ENCODE data around the gene UGT1A8.
"Not testable (repeated sequence)": the region's sequence is repeated elsewhere in the genome, so short reads cannot be mapped to it uniquely, and the experiment has no call there.

The UGT1A8 gene

DNA sequence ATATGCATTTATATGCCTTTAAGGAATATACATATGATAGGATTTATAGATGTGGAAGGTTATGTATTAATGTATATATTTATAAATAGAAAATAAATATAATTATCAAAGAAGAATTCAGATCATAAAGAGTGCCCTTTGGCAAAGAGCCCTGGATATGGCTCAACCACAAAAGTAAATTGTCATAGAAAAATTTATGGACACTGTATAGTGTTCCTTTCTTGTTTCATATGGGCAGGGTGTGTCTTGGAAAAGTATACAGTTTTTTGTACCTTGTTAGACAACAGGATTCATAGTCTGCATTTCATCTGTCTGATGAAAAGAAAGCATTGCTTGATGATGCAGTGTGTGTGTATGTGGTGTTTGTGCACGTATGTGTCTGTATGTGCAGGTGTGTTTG lies 67.2 kb downstream of the UGT1A8 start:
- no peaks in the 10 kb centered on the region for H3K36me3 Mint-ChIP-seq
- peaks cover 6% of the 10 kb centered on the region for H3K4me1 Mint-ChIP-seq
- no peak for ATAC-seq (ENCODE audit: low read depth)
- H3K27me3 Mint-ChIP-seq, result peaks cover 12% of the 10 kb centered on the region
- no peak for DNase-seq (ENCODE audit: low spot score in 2 of 2)
- H3K4me3 Mint-ChIP-seq, result no peak overlapping the region
- no peak overlapping the region for H3K27ac Mint-ChIP-seq
- H3K9me3 Mint-ChIP-seq, result no peaks in the 10 kb centered on the region

- H3K4me3 Mint-ChIP-seq, result no peak overlapping the region
- ATAC-seq (ENCODE audit: low read depth), result no peak
- peaks cover 6% of the 10 kb centered on the region for H3K4me1 Mint-ChIP-seq
Measured at GRCh38 chr2:233686928-233687327, 69.5 kb downstream of the UGT1A8 start.

DNA sequence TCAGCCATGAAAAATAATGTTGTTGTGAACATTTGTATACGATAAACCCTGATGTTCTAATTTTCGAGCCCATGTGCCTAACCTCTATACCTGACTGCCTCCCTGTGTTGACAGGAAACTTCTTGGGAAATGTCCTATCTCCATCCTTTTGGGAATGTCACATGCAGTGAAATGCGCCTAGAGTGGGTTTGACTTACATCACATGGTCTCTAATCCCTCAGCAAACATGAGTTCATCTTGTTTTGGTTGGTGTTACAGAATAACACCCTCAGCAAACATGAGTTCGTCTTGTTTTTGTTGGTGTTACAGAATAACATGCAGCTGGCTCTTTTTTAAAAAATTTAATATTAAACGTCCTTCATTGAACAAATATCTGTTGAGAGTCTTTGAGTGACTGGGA lies 70.9 kb downstream of the UGT1A8 start:
- DNase-seq (ENCODE audit: low spot score in 2 of 2), result no peak
- Mint-ChIP-seq H3K36me3 (no peaks in the 10 kb centered on the region), H3K4me3 (no peak overlapping the region), H3K4me1 (peaks cover 6% of the 10 kb centered on the region), H3K27me3 (peaks cover 12% of the 10 kb centered on the region), H3K9me3 (no peaks in the 10 kb centered on the region), H3K27ac (no peak overlapping the region)
- ATAC-seq (ENCODE audit: low read depth), result no peak

More at GRCh38 chr2:233686928-233687327, 69.5 kb downstream of the UGT1A8 start:
- Mint-ChIP-seq H3K9me3 (no peaks in the 10 kb centered on the region), H3K27ac (no peak overlapping the region), H3K36me3 (no peaks in the 10 kb centered on the region), H3K27me3 (peaks cover 12% of the 10 kb centered on the region)
- no peak for DNase-seq (ENCODE audit: low spot score in 2 of 2)

DNA sequence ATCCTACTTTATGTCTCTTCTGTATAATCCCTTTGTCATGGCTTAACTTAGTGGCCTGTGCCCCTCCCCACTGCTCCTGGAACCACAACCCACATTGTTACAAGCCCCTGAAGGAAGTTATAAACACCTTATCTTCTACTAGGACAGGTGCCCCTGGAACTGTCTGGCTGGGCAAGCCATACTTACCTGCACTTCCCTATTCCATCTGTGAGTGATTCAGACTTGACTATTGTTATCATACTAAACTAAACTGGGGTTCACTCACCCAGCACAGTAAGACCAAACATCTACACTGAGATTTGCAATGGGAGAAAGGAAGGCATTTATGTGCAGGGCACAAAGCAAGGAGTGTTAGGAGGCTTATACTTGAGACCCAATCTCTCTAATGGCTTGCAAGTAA lies 71.6 kb downstream of the UGT1A8 start:
- ATAC-seq (ENCODE audit: low read depth), result no peak
- H3K27me3 Mint-ChIP-seq, result peaks cover 12% of the 10 kb centered on the region
- no peak overlapping the region for H3K27ac Mint-ChIP-seq
- H3K9me3 Mint-ChIP-seq, result no peaks in the 10 kb centered on the region
- no peak overlapping the region for H3K4me3 Mint-ChIP-seq
- peaks cover 6% of the 10 kb centered on the region for H3K4me1 Mint-ChIP-seq
- no peaks in the 10 kb centered on the region for H3K36me3 Mint-ChIP-seq
- DNase-seq (ENCODE audit: low spot score in 2 of 2), result no peak

DNA sequence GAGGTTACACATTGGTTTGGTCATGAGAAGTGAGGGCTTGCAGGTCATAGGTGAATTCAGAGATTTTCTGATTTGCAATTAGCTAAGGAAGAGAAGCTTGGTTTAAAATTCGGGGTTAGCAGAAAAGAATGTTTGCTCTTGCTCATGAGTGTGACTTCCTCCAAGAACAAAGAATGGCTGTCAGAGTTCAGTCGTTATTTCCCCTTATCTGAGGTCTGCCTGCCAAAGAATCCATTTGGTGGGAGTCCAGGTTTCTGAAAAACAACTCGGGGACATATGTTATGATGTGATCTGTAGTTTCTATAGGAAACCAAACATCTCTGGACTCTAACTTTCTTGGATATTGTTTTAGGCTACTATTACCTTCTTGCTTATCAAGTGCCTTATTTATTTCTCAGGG lies 72.1 kb downstream of the UGT1A8 start:
- Mint-ChIP-seq H3K4me3 (no peak overlapping the region), H3K9me3 (no peaks in the 10 kb centered on the region), H3K36me3 (no peaks in the 10 kb centered on the region), H3K27ac (no peak overlapping the region), H3K27me3 (peaks cover 12% of the 10 kb centered on the region), H3K4me1 (peaks cover 6% of the 10 kb centered on the region)
- ATAC-seq (ENCODE audit: low read depth) (no peak), DNase-seq (ENCODE audit: low spot score in 2 of 2) (no peak)

DNA sequence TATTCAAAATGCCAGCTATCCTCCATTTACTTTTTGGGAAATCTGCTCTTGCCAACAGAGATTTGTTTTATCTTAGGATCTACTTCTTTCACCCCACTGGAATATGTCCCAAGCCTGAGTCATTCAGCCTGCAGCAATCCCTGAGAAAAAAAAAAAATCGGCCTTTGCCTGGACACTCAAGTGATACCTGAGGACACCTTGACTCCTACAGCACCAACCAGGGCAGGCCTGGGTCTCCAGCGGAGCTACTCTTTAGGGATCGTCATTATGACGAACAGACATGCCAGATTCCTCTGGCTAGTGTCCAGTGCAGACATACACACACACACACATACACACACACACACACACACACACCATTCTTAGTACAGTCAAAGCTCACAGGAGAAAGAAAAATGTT lies 73.0 kb downstream of the UGT1A8 start:
- ATAC-seq (ENCODE audit: low read depth), result no peak

DNA sequence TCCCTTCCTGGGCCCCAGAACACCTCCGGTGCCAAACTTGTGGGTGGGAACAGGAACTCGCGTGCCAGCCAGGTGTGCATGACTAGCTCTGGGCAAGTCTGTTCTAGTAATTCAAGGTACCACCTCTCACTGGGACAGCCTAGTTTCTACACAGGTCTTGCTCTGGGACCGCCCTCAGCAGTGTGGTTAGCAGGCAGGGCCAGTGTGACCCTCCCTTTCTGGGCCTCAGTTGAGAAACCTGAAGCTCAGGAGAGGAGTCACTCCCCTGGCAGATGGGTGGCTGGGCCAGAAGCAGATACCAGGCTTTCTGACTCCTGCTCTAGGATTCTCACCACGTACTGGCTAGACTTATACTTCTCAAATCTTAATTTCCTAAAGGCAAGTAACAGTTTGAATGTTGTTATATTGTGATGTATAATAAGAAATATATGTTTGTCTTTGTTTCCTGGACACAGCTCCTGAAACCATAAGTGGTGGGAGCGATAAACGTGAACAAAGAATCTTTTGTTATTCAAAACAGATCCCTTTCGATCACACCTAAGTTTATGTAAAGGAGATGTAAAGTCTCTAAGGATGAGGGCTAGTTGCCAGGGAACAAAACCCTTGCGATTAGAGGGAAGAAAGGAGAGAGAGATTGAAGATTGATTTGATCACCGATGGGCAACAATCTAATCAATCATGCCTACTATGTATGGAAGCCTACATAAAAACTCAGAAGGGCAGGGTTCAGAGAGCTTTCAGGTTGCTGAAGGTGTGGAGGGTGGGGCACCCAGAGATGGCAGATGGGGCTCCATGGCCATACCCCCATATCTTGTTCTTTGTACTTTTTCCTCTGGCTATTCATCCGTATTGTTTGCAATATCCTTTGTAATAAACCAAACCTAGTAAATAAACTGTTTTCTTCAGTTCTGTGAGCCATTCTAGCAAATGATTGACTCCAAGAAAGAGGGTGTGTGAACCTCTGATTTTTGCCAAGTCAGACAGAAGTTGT lies 74.3 kb downstream of the UGT1A8 start:
- no peak for DNase-seq (ENCODE audit: low spot score in 2 of 2)
- Mint-ChIP-seq H3K36me3 (no peaks in the 10 kb centered on the region), H3K27me3 (peaks cover 7% of the 10 kb centered on the region), H3K4me3 (no peak overlapping the region), H3K27ac (no peak overlapping the region), H3K9me3 (no peaks in the 10 kb centered on the region), H3K4me1 (peaks cover 6% of the 10 kb centered on the region)
- ATAC-seq (ENCODE audit: low read depth), result no peak

More for the DNA sequence above, 73.0 kb downstream of the UGT1A8 start:
- Mint-ChIP-seq H3K4me1 (peaks cover 6% of the 10 kb centered on the region), H3K27me3 (peaks cover 12% of the 10 kb centered on the region), H3K9me3 (no peaks in the 10 kb centered on the region), H3K4me3 (no peak overlapping the region), H3K36me3 (no peaks in the 10 kb centered on the region), H3K27ac (no peak overlapping the region)
- DNase-seq (ENCODE audit: low spot score in 2 of 2), result no peak

DNA sequence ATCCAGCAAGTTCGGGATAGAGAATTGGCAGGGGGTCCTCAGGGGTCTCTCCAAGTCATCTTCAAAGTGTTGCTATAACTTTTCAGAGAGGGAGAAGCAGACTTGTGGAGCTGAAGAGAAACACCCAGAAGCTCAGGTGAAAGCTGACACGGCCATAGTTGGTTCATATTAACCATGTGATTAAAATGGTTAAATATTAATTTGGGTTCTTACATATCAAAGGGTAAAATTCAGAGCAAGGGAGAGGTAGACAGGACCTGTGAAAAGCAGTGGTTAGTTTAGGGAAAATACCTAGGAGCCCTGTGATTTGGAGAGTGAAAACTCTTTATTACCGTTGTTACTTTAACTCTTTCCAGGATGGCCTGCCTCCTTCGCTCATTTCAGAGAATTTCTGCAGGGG lies 75.2 kb downstream of the UGT1A8 start, which contains the start of gene UGT1A6:
TSS of gene UGT1A6 (plus strand) at position 243 of the 400 bp plus-strand sequence. CDS start at position 358, 115 bp downstream.
- ATAC-seq (ENCODE audit: low read depth) (no peak), DNase-seq (ENCODE audit: low spot score in 2 of 2) (no peak)
- H3K4me1 Mint-ChIP-seq, result peaks cover 6% of the 10 kb centered on the region
- H3K36me3 Mint-ChIP-seq, result no peaks in the 10 kb centered on the region
- H3K27ac Mint-ChIP-seq, result no peak within 1 kb of the TSS
- no peak within 1 kb of the TSS for H3K4me3 Mint-ChIP-seq
- no peaks in the 10 kb centered on the region for H3K9me3 Mint-ChIP-seq
- H3K27me3 Mint-ChIP-seq, result peaks cover 8% of the 10 kb centered on the region

- Mint-ChIP-seq H3K27me3 (peaks cover 5% of the 10 kb centered on the region), H3K36me3 (no peaks in the 10 kb centered on the region)
- DNase-seq (ENCODE audit: low spot score in 2 of 2), result no peak
Measured at GRCh38 chr2:233693963-233694362, 76.5 kb downstream of the UGT1A8 start.

DNA sequence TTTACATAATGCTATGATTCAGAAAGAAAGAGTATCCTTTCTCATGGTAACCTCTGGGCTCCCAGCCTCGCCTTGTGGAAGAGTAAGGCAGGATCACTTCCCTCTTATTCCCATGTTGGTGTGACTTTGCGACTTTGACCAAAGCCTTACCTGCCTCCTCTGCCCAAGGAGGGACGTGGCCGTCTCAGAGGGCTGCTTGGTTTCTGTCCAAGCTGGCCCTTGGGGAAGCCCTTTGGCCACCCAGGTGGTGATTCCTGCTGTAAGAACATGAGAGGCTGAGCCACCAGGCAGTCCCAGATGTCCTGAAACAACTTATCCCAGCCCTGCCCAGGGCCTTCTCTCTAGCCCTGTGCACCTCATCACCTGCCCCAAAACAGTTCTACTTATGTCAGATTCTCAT lies 81.3 kb downstream of the UGT1A8 start:
- H3K4me3 Mint-ChIP-seq, result no peak overlapping the region
- ATAC-seq (ENCODE audit: low read depth) (no peak), DNase-seq (ENCODE audit: low spot score in 2 of 2) (no peak)
- H3K9me3 Mint-ChIP-seq, result no peaks in the 10 kb centered on the region
- no peaks in the 10 kb centered on the region for H3K36me3 Mint-ChIP-seq
- no peaks in the 10 kb centered on the region for H3K4me1 Mint-ChIP-seq
- no peak overlapping the region for H3K27ac Mint-ChIP-seq
- H3K27me3 Mint-ChIP-seq, result peaks cover 3% of the 10 kb centered on the region

More at GRCh38 chr2:233693963-233694362, 76.5 kb downstream of the UGT1A8 start:
- peaks cover 5% of the 10 kb centered on the region for H3K4me1 Mint-ChIP-seq
- no peak overlapping the region for H3K4me3 Mint-ChIP-seq
- H3K27ac Mint-ChIP-seq, result no peak overlapping the region
- no peak for ATAC-seq (ENCODE audit: low read depth)
- H3K9me3 Mint-ChIP-seq, result no peaks in the 10 kb centered on the region

GRCh38 chr2:233699424-233700027 lies 82.1 kb downstream of the UGT1A8 start:
- no peaks in the 10 kb centered on the region for H3K36me3 Mint-ChIP-seq
- H3K4me3 Mint-ChIP-seq, result no peak overlapping the region
- H3K4me1 Mint-ChIP-seq, result no peaks in the 10 kb centered on the region
- peaks cover 3% of the 10 kb centered on the region for H3K9me3 Mint-ChIP-seq
- ATAC-seq (ENCODE audit: low read depth) (no peak), DNase-seq (ENCODE audit: low spot score in 2 of 2) (no peak)
- H3K27ac Mint-ChIP-seq, result no peak overlapping the region
- peaks cover 3% of the 10 kb centered on the region for H3K27me3 Mint-ChIP-seq

- H3K9me3 Mint-ChIP-seq, result peaks cover 3% of the 10 kb centered on the region
- peaks cover 3% of the 10 kb centered on the region for H3K27me3 Mint-ChIP-seq
- no peak for DNase-seq (ENCODE audit: low spot score in 2 of 2)
- H3K36me3 Mint-ChIP-seq, result no peaks in the 10 kb centered on the region
- no peak for ATAC-seq (ENCODE audit: low read depth)
- H3K27ac Mint-ChIP-seq, result no peak overlapping the region
- H3K4me3 Mint-ChIP-seq, result no peak overlapping the region
- H3K4me1 Mint-ChIP-seq, result no peaks in the 10 kb centered on the region
Measured at GRCh38 chr2:233700028-233700635, 82.7 kb downstream of the UGT1A8 start.

GRCh38 chr2:233700842-233701241 lies 83.4 kb downstream of the UGT1A8 start:
- not testable (repeated sequence) for DNase-seq (ENCODE audit: low spot score in 2 of 2); H3K4me3 Mint-ChIP-seq; H3K27ac Mint-ChIP-seq; H3K27me3 Mint-ChIP-seq; H3K36me3 Mint-ChIP-seq; H3K9me3 Mint-ChIP-seq; ATAC-seq (ENCODE audit: low read depth); H3K4me1 Mint-ChIP-seq

- no peak for ATAC-seq (ENCODE audit: low read depth)
- H3K27me3 Mint-ChIP-seq, result peaks cover 4% of the 10 kb centered on the region
- H3K9me3 Mint-ChIP-seq, result peaks cover 3% of the 10 kb centered on the region
- no peak overlapping the region for H3K27ac Mint-ChIP-seq
- no peak for DNase-seq (ENCODE audit: low spot score in 2 of 2)
- no peaks in the 10 kb centered on the region for H3K4me1 Mint-ChIP-seq
- no peak overlapping the region for H3K4me3 Mint-ChIP-seq
- H3K36me3 Mint-ChIP-seq, result no peaks in the 10 kb centered on the region
Measured at GRCh38 chr2:233702238-233702637, 84.8 kb downstream of the UGT1A8 start.

Measured in memory B cell (primary cell).